Dermis microvascular lymphatic vessel endothelial cell (primary cell): ENCODE results near the gene SMIM1. TPM values are rescaled to one million over a fixed set of nuclear protein-coding genes. Genes with fewer than 3 reads are reported as not detected.
"Not testable (repeated sequence)": the region's sequence is repeated elsewhere in the genome, so short reads cannot be mapped to it uniquely, and the experiment has no call there.

Experiments
- DNase-seq, 2 donors: peaks; one replicate each; pipeline versions ENCODE4 v3.0.0 to v3.0.0-alpha.2; 2010; ENCODE audit warnings: low read depth in 2 of 2
- total RNA-seq: library from RNA; depleted of rRNA; stranded (reverse); fragments of >200 nt; gene quantifications from 2 replicates; pipeline ENCODE4 v1.2.1, GENCODE V29; 2014

The SMIM1 gene
- total RNA-seq, 1 donor from 2014 or later: 0.39 TPM

DNA sequence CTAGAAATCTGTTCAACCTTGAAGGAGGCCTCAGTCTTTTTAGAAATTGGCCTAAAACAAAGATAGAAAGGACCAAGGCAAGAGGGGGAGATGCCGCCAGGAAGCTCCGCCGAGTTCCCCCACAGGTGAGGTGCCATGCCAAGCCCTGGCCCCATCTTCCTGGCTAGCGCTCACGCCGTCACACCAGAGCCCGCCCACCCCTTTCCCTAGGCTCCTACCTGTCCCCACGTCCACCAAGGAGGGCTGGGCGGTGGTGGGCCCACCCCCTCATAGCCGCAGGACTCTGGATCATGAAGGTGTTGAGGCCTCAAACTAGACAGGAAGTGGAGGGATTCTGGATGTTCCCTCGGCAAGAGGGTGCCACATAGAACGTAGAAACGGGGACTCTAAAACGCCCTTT is 35.8 kb upstream of the SMIM1 start:
- DNase-seq: no peak

DNA sequence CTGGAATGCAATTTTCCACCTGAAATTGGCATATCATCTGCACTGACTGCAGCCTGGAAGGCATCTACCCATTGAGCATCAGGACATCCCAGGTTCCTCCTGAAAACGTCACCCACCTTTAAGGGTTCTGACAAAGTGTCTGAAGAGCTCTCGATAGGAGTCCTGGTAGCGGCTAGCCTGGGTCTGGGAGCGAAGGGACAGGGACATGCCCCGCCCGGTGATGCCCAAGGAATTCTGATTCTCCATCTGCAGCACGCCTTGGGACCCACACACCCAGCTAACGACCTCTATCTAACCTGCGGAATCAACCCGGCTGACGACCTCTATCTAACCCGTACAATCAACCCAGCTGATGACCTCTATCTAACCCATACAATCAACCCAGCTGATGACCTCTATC is 33.6 kb upstream of the SMIM1 start:
- no peak for DNase-seq

DNA sequence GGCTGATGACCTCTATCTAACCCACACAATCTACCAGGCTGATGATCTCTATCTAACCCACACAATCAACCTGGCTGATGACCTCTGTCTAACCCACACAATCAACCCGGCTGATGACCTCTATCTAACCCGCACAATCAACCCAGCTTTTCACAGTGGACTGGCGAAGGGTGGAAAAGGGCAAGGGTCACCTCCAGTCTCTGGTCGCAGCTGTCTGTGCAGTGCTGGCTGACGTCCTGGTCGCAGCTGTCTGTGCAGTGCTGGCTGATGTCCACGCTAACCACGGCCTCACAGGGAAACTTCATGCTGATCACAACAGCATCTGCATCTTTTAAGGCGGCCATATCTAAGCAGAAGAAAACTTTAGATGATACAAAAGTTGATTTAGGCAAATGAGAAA is 32.5 kb upstream of the SMIM1 start:
- DNase-seq: no peak

DNA sequence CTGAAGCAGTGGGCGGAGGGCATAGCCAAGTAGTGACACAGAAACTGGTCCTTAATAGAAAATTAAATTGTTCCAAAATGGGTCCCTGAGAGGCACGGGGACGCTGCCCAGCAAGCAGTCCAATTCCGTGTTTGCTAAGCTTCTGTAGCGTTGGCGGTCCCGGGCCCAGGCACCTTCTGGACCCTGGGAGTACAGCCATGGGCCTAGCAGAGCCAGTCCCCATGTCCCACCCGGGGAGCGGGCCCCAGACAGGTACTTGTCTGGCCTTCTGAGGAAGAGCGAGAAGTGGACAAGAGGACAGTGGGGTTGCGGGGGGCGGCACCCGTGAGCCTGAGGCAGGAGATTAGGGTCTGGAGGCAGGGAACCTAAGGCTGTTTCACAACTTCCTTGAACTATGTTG is 31.8 kb upstream of the SMIM1 start:
- no peak for DNase-seq

DNA sequence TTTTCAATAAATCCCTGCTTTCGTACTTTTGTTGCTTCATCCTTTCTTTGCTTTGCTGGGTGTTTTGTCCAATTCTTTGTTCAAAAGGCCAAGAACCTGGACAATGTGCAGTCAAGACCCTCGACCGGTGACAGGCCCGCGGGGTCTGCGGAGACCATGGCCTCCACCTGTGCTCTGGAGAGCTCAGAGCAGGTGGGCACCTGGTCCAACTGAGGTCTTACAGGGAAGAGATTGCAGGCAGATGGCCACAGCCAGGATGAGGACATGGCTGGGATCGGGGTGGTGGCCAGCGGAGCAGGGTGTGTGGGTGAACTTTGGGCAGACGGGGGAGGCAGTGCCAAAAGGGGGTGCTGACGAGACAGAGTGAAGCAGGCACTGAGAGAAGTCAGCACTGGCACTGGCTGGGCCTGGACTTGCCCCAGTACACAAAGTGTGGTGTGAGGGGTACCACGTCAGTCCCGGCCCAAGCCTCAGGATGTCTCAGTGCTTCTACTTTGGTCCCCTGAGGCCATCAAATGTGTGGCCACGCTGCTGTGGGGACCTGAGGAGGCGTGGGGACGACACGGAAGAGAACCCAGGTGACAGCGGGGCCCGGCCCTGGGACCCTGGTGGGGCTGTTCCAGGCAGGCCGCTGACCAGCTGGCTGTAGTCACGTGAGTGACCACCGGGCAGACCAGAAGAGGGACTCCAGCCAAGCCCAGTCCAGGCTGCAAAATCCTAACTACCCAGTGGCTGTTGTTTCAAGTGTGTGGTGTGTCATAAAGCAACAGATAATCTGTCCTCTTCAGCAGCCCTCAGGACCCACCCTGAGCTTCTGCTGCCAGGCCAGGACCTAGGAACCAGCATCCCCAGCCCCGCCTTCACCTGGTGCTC is 30.7 kb upstream of the SMIM1 start:
- DNase-seq: no peak

DNA sequence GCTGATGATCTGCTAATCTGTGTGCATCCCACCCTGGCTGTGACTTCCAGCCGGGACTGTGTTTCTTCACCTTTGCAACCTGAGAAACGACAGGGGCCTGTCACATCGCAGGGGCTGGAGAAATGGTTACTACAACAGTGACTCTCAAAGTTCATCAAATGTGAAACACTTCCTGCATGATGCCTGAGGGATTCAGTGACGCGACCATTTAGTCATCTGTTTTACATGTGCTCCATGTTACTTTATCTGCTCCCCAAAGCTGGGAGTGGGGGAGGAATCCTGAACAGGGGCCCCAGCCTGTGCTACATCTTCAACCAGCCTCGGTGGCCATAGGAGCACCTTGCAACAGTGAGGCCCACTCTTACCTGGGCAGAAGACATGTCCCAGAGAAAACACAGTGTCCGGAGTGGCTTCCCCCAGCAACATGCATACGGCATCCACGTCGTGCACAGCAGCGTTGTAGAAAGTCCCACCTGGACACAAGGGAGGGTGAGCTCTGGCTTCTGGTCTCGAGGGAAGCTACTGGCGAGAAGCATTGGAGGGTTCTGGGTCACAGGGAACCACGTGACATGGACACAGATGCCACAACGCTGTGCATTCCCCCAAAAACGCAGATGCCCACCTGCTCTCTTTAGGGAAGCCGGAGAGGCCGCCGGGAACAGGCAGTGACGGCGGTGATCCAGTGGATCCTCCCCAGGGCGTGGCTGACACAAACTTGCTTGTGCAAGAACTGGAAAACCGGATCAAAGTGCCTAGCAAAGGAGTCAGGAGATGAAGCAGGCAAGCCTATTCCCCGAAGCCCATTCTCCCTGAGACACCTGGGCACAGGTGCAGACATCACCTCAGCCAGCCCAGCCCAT is 29.9 kb upstream of the SMIM1 start:
- DNase-seq: no peak

DNA sequence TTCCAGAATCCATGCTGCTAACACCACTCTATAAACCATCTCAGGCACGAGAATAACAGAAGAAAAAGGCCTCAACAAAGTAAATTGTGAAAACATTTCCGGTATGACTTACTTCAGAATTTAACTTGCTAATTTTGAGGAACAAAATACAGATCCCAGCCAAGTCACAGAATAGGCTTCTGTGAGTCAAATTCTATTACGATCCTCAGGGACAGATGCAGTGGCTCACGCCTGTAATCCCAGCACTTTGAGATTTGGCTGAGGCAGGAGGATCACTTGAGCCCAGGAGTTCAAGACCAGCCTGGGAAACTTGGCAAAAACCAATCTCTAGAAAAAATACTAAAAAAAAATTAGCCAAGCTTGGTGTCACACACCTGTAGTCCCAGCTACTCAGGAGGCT is 29.1 kb upstream of the SMIM1 start:
- DNase-seq: no peak

DNA sequence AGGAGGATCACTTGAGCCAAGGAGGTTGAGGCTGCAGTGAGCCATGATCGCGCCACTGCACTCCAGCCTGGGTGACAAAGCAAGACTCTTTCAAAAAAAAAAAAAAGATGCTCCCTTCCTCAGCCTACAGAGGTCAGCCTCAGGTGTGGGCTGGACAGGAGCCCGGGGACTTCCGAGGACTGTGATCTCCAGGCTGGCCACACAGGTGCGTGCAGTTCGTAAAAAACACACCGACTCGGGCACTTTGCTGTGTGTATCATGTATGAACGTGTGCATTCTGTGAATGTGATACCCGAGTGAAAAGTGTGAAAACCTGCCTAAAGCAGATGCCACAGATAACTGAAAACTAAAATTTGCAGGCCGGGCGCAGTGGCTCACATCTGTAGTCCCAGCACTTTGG is 28.7 kb upstream of the SMIM1 start:
- DNase-seq: no peak

DNA sequence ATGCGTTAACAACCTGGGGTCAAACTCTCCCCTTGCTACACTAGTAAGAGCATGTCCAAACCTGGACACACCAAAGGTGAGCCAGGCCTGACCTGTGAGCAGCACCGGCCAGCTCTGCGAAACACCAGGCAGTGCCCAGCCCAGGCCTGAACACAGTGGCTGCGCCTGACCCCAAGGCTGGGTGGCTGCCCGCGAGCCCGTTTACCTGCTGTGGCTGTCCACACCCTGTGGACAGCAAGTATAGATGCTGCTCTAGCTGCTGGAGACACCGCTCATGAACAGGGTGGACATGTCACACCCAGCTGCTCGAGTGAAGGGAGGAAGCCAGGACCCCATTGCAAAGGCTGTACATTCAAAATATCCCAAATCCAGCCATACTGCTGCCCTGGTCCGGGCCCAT is 27.9 kb upstream of the SMIM1 start:
- DNase-seq: no peak

DNA sequence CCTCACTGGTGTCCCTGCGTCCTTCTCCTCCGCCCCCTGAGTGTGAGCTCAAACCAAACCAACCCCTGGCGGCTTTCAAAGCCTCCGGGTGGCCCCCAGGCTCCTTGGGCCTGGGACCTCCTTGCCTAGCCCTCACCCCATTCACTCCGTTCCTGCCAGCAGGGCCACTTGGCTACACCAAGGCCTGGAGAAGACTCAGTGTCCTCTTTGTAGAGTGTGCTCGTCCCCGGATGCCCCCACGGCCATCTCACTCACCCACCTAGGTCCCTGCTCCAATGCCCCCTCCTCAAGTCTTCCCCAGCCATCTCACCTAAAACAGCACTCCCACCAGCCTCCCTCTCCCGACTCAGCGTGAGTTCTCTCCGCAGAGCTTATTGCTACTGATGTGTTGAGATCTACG is 27.5 kb upstream of the SMIM1 start:
- no peak for DNase-seq

DNA sequence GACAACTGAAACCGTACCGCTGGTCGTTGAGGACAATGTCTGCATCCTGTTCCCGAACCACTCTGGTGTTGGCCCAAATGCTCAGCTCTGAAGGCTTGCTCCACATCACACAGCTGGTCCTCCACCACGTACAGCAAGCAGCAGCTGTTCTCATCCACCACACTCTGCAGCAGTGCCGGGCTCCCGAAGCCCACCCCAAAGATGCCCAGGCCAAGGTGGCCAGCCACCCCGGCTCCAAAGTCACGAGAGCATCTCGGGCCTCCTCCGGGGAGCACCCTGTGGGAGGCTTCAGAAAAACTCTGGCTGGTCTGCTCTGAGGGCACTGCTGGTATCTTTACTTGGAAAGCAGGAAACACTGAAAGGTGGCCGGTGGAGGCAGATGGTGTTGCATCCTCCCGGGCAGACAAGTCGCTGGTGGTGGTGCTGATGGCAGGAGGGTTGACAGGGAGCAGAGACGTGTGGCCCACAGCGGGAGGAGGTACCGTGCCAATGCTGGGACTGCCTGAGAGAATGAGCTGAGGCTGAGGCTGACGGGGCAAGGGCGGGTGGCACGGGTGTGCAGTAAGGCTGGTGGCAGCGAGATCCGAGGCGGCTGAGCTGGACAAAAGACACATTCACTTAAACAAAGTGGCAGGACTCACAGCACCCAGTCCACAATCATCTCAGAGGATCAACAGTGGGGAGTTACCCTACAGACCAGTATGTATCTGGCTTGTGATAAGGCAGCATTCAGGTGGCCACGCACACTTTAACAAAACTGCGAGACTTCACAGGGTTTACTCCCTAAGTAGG is 26.8 kb upstream of the SMIM1 start:
- DNase-seq: no peak

DNA sequence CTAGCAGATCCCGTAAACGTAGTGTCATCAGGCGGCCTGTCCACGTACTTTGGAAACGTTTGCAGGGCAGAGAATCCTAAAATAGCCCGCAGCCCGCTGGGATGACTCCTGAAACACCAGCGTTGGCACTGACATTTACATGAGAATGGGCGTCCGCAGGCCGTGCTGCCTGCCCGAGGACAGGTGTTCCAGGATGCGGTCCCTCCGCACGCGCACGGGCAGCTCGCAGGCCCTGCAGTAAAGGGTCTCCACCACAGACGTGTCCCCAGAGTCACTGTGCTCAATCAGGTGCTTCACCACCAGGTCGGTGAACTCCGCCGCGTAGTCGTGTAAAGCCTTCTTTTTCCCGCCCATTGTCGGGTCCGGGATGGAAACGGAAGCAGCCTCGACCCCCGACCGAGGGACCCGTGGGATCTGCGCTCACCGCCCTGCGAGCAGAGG is 26.1 kb upstream of the SMIM1 start:
- no peak for DNase-seq

DNA sequence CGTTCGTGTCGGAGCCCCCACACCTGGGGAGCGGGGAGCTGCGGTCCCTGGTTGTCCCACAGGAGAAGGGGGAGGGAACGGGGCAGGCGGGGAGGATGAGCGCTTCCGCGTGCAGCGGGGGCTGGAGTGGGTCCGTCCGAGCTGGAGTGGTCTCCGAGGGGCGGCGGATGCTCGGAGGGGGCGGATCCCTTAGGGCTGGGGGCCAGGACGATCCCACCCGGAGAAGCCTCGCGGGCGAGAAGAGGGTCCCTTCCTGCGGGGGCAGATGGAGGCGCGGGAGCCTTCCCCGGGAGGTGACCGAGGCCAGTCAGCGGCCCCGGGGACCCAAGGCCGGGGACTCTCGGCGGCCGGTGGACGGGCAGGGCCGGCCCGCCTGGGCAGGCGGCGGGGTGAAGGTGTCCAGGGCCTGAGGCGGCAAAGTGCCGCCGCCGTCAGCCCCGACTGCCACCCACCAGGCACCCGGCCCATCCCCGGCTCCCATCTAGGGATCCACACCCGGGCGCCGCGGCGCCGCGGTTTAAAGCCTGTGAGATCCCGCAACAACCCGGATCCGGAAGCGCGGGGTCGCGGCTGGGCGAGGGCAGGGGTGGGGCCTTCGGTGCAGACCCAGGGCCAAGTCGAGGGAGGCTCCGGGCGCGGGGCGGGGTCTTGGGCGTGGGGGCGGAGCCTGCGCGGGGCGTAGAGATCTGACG is 25.6 kb upstream of the SMIM1 start:
- peak; percentile 48 to 74 for DNase-seq

DNA sequence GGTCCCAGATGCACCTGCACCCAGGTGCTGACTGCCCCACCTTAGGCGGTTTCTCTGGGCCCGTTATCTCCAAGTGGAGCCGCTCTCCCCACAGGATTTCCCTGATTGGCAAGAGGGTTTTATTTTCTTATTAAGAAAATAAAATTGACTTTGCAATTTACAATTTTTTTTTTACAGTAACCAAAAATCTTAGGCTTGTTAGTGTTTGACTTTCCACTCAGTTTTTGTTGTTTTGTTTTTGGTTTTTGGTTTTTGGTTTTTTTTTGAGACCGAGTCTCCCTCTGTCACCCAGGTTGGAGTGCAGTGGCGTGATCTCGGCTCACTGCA is 25.1 kb upstream of the SMIM1 start:
- DNase-seq: no peak

DNA sequence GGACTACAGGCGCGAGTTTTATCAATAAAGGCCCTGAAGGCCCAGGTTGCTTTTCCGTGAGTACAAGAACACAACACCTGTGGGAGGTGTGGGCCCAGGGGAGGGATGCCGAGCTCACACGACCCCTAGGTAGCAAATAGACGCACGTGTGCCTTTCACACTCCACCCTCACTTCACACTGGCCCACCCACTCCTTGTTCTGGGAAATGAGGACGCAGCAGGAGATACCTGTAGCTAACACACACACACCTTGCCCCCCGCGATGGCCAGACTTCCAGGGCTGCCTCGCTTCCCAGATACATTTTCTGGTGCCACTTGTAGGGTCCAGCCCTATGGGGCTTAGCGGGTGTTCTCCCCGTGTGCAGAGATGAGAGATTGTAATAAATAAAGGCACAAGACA is 24.6 kb upstream of the SMIM1 start:
- no peak for DNase-seq

DNA sequence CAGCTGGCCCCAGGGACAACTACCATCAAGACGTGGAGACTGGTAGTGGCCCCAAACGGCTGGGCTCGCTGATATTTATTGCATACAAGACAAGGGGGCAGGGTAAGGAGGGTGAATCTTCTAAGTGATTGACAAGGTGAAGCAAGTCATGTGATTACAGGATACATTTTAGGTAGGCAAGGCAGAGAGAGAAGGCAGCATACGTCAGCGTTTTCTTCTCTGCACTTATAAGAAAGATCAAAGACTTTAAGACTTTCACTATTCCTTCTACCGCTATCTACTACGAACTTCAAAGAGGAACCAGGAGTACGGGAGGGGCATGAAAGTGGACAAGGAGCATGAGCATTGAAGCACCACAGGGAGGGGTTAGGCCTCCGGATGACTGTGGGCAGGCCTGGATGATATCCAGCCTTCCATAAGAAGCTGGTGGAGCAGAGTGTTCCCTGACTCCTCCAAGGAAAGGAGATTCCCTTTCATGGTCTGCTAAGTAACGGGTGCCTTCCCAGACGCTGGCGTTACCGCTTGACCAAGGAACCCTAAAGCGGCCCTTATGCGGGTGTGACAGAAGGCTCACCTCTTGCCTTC is 24.1 kb upstream of the SMIM1 start:
- DNase-seq: not testable (repeated sequence)

DNA sequence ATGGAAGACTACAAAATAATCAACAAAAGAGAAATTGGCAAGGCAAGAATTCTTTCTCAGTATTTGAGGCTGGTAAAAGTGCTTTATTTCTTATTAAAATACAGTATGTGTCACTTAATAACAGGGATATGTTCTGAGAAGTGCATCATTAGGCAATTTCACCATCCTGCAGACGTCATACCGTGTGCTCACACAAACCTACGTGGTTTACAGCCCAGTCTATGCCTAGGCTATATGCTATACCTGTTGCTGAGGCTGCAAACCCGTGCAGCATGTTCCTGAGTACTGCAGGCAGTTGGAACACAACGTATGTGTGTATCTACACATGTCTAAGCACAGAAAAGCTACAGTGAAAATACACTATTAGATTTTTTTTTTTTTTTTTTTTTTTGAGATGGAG is 23.0 kb upstream of the SMIM1 start:
- DNase-seq: no peak

DNA sequence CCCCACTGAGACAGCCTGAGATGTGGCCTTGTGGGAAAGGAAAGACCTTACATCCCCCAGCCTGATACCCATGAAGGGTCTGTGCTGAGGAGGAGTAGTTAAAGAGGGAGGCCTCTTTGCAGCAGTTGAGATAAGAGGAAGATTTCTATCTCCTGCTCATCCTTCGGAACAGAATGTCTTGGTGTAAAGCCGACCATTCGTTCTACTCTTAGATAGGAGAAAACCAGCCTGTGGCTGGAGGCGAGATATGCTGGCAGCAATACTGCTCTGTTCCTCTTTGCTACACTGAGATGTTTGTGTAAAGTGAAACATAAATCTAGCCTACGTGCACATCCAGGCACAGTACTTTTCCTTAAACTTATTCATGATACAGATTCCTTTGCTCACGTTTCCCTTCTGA is 21.8 kb upstream of the SMIM1 start:
- no peak for DNase-seq

DNA sequence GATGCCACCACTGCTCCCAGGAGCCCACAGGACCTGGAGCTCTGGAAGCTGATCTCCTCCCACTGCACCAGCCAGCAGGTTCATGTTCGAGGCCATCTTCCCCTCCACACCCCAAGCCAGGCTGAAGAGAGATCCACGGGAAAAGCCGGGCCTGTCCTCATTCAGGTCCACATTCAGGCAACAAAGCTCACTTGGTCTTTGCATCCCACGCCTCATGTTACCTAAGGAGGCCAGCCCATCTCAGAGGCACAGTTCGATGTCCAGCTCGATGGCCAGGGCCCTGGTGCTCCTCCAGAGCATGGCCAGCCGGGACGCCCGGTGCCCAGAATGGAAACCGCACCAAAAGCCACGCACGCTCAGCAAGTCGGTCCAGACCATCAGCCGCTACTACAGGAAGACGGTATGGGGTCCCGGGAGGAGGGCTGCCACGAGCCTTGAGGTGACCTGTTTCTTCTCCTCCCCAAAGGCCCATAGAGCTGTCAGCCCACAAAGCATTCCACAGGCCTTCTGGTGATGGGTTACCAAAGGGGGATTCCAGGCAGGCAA is 20.1 kb upstream of the SMIM1 start, which contains the start of gene CCDC27:
TSS of gene CCDC27 (plus strand) at position 51 of the 546 bp plus-strand sequence. CDS start at position 83, 32 bp downstream.
- DNase-seq: no peak

DNA sequence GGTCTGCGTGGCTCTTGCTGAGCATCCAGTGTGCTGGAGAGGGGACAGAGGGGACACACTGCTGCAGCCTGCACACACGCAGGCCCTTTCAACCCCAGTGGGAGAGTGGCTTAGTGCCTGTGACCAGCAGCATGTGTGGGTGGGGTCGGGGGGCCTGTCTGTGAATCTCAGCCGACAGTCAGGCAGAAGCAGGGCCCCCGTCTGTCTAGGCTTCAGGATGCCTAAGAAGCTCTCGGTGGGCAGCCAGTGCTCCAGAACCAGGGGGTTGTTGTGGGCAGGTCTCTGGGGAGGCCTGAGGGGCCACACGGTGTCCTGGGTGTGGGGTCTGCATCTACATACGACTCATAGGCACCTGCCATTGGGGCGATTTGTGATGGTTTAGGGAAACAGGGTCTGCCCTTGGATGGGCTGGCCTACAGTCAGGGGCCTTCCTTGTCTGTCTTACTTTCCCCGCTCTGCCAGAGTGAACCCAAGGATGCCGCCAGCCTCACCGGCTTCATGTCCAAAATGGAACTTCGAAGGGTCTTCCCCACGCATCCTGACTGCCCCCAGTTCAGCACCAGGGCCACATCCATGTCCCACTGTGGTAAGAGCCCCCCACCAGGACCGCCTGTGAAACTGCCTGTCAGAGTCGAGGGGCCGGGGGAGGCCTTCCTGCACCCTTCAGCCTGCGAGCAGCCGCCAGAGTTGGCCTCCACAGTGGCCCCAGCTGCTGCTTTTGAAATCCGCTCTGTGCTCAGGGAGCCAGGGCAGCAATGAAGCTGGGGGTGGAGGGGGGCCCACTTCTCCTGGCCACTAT is 18.7 kb upstream of the SMIM1 start:
- DNase-seq: no peak
